OCI-LY3 (cell line): Measurements from ENCODE around the gene MAGI2.

Source experiments
- H2AFZ ChIP-seq: fragments of 200-600, 300-600 bp; shearing (Covaris generic); 2 replicates; pipeline ENCODE4 v1.6.0; 2014; ENCODE audit warnings: antibody characterized with exemption, low read depth, low read length
- H3K27ac ChIP-seq: fragments of 200-600, 300-600 bp; sonication (generic); 2 replicates; pipeline ENCODE4 v1.5.1; 2014; ENCODE audit warnings: mild to moderate bottlenecking, low read length, moderate library complexity, mixed read lengths
- H3K27me3 ChIP-seq: fragments of 200-600, 300-600 bp; sonication (generic); 2 replicates; pipeline ENCODE4 v1.6.1; 2014; ENCODE audit warnings: low read depth, low read length, mixed read lengths
- H3K36me3 ChIP-seq: fragments of 200-600, 300-600 bp; sonication (generic); replicated peaks from 2 replicates; pipeline ENCODE3; 2014; ENCODE audit warnings: low read depth, low read length, mixed read lengths
- H3K4me1 ChIP-seq: fragments of 300-600, 200-600 bp; sonication (generic); 2 replicates; pipeline ENCODE4 v1.6.1; 2014; ENCODE audit warnings: low read length, mixed read lengths
- H3K4me2 ChIP-seq: fragments of 200-600, 300-600 bp; sonication (generic); 2 replicates; pipeline ENCODE4 v1.6.1; 2014; ENCODE audit warnings: low read length, mixed read lengths
- H3K4me3 ChIP-seq: fragments of 300-600, 200-600 bp; sonication (generic); 2 replicates; pipeline ENCODE4 v1.5.1; 2014; ENCODE audit warnings: antibody characterized with exemption, mild to moderate bottlenecking, low read length, moderate library complexity
- H3K79me2 ChIP-seq: fragments of 300-600, 200-600 bp; shearing (Covaris generic); 2 replicates; pipeline ENCODE4 v1.6.1; 2014; ENCODE audit warnings: mild to moderate bottlenecking, low read length, mixed read lengths
- H3K9ac ChIP-seq: fragments of 300-600, 200-600 bp; shearing (Covaris generic); 2 replicates; pipeline ENCODE4 v1.6.0; 2014; ENCODE audit warnings: mild to moderate bottlenecking, low read length, moderate library complexity
- H3K9me3 ChIP-seq: fragments of 200-600, 300-600 bp; shearing (Covaris generic); 2 replicates; pipeline ENCODE4 v1.6.1; 2014; ENCODE audit warnings: low read length, mixed read lengths; ENCODE audit not compliant: insufficient read depth
- H4K20me1 ChIP-seq: fragments of 200-600, 300-600 bp; sonication (generic); 2 replicates; pipeline ENCODE4 v1.6.1; 2016; ENCODE audit warnings: low read length, mixed read lengths; ENCODE audit not compliant: insufficient read depth
- CTCF ChIP-seq: fragments of 200-600, 300-600 bp; sonication (generic); IDR thresholded peaks from 2 replicates; pipeline ENCODE4 v1.5.1; 2014; ENCODE audit warnings: antibody characterized with exemption, low read length, low read depth
- EZH2phosphoT487 ChIP-seq: fragments of 200-600 bp; shearing (Covaris generic); IDR thresholded peaks from 2 replicates; pipeline ENCODE4 v1.6.1; 2018; ENCODE audit warnings: antibody characterized with exemption, mixed run types, low read depth

The MAGI2 gene

GRCh38 chr7:79176859-79177477, 276.5 kb downstream of the MAGI2 start:
- no peak overlapping the region for H3K9ac ChIP-seq
- H3K27me3 ChIP-seq: no peaks in the 10 kb centered on the region
- H2AFZ ChIP-seq: no peak overlapping the region
- no peaks in the 10 kb centered on the region for H3K4me1 ChIP-seq
- H3K4me2 ChIP-seq: peak overlapping the region; percentile 60
- H3K4me3 ChIP-seq: no peak overlapping the region
- H3K79me2 ChIP-seq: no peaks in the 10 kb centered on the region
- H3K27ac ChIP-seq: no peak overlapping the region
- H3K36me3 ChIP-seq: no peaks in the 10 kb centered on the region
- TF ChIP-seq CTCF (peak; percentile 71), EZH2phosphoT487 (no peak)
- H4K20me1 ChIP-seq: no peaks in the 10 kb centered on the region
- no peaks in the 10 kb centered on the region for H3K9me3 ChIP-seq

GRCh38 chr7:79175374-79175773, 278.1 kb downstream of the MAGI2 start:
- Histone ChIP-seq H4K20me1 (no peaks in the 10 kb centered on the region), H3K79me2 (no peaks in the 10 kb centered on the region), H3K36me3 (no peaks in the 10 kb centered on the region), H3K4me2 (no peak overlapping the region), H3K4me3 (no peak overlapping the region), H3K9ac (no peak overlapping the region), H2AFZ (no peak overlapping the region), H3K4me1 (no peaks in the 10 kb centered on the region), H3K9me3 (no peaks in the 10 kb centered on the region), H3K27ac (no peak overlapping the region), H3K27me3 (no peaks in the 10 kb centered on the region)
- TF ChIP-seq EZH2phosphoT487: no peak
- no peak for TF ChIP-seq CTCF

- H3K4me1 ChIP-seq: no peaks in the 10 kb centered on the region
- H3K4me3 ChIP-seq: no peak overlapping the region
- no peaks in the 10 kb centered on the region for H3K9me3 ChIP-seq
- no peak overlapping the region for H3K27ac ChIP-seq
- H3K36me3 ChIP-seq: no peaks in the 10 kb centered on the region
- H3K4me2 ChIP-seq: no peak overlapping the region
- H3K79me2 ChIP-seq: no peaks in the 10 kb centered on the region
- H2AFZ ChIP-seq: no peak overlapping the region
- H3K9ac ChIP-seq: no peak overlapping the region
- H3K27me3 ChIP-seq: no peaks in the 10 kb centered on the region
- TF ChIP-seq CTCF (no peak), EZH2phosphoT487 (no peak)
- no peaks in the 10 kb centered on the region for H4K20me1 ChIP-seq
Measured at GRCh38 chr7:79165225-79165624, 288.2 kb downstream of the MAGI2 start.

GRCh38 chr7:79159040-79159664, 294.3 kb downstream of the MAGI2 start:
- no peaks in the 10 kb centered on the region for H3K79me2 ChIP-seq
- no peaks in the 10 kb centered on the region for H3K4me1 ChIP-seq
- H3K27ac ChIP-seq: no peak overlapping the region
- H3K4me3 ChIP-seq: no peak overlapping the region
- no peak overlapping the region for H3K4me2 ChIP-seq
- H3K9ac ChIP-seq: no peak overlapping the region
- H3K9me3 ChIP-seq: no peaks in the 10 kb centered on the region
- H3K36me3 ChIP-seq: no peaks in the 10 kb centered on the region
- H4K20me1 ChIP-seq: no peaks in the 10 kb centered on the region
- TF ChIP-seq CTCF (no peak), EZH2phosphoT487 (no peak)
- no peak overlapping the region for H2AFZ ChIP-seq
- H3K27me3 ChIP-seq: no peaks in the 10 kb centered on the region
